K562 (cell line): Measurements from ENCODE around the gene UNC45A. TPM values are rescaled to one million over a fixed set of nuclear protein-coding genes. Genes with fewer than 3 reads are reported as not detected.
A peak's percentile ranks its signal among the peaks of the same experiment; 100 is the strongest.

ENCODE experiments used
- ARID4B ChIP-seq: sonication (generic); formaldehyde crosslinking; IDR thresholded peaks from 2 replicates; pipeline ENCODE4 v1.8.0; 2022; ENCODE audit warnings: mild to moderate bottlenecking, missing genetic modification reagents
- COPS2 ChIP-seq: fragments of 450-650 bp; conservative IDR thresholded peaks from 2 replicates; pipeline ENCODE4 v1.6.1; 2016; ENCODE audit warnings: mild to moderate bottlenecking, moderate library complexity
- EGR1 ChIP-seq: fragments of 450-650 bp; conservative IDR thresholded peaks from 2 replicates; pipeline ENCODE4 v1.6.1; 2017; ENCODE audit warnings: mild to moderate bottlenecking
- ELF4 ChIP-seq: fragments of 450-650 bp; formaldehyde crosslinking; IDR thresholded peaks from 2 replicates; pipeline ENCODE4 v1.4.0; 2022; ENCODE audit warnings: missing genetic modification characterization
- GABPB1 ChIP-seq: sonication (generic); formaldehyde crosslinking; IDR thresholded peaks from 2 replicates; pipeline ENCODE4 v1.8.0; 2022; ENCODE audit warnings: mild to moderate bottlenecking, missing genetic modification reagents
- ID3 ChIP-seq, 2 experiments: fragments of 250-450 bp in 1 of 2; fragments of 450-650 bp in 1 of 2; sonication (Bioruptor Pico) in 1 of 2; IDR thresholded peaks; 2 replicates each; pipeline versions ENCODE4 v1.6.1 to v1.8.0; 2016 to 2021; ENCODE audit warnings: mild to moderate bottlenecking in 2 of 2, moderate library complexity in 2 of 2, missing compliant biosample characterization in 1 of 2, missing genetic modification characterization in 1 of 2
- MBD2 ChIP-seq: sonication (generic); IDR thresholded peaks from 2 replicates; pipeline ENCODE4 v1.6.1; 2016; ENCODE audit warnings: low read depth, borderline replicate concordance
- NR4A1 ChIP-seq, 2 experiments: fragments of 250-450 bp in 1 of 2; fragments of 450-650 bp in 1 of 2; sonication (Bioruptor Pico) in 1 of 2; IDR thresholded peaks; 2 replicates each; pipeline versions ENCODE4 v1.4.0 to v1.6.1; 2016 to 2020; ENCODE audit warnings: mild to moderate bottlenecking in 2 of 2, missing compliant biosample characterization in 1 of 2, missing genetic modification characterization in 1 of 2, moderate library complexity in 1 of 2
- PHB ChIP-seq: fragments of 250-450 bp; sonication (Bioruptor Pico); IDR thresholded peaks from 2 replicates; pipeline ENCODE4 v1.5.0; 2021
- SAFB2 ChIP-seq: fragments of 200-400 bp; formaldehyde crosslinking; IDR thresholded peaks from 2 replicates; pipeline ENCODE4 v1.6.1; 2018; ENCODE audit warnings: borderline replicate concordance, low read length, low read depth, moderate library complexity; ENCODE audit not compliant: severe bottlenecking
- TAF15 ChIP-seq: fragments of 200-400 bp; formaldehyde crosslinking; IDR thresholded peaks from 2 replicates; pipeline ENCODE4 v1.6.1; 2017; ENCODE audit warnings: mild to moderate bottlenecking, low read depth, low read length, moderate library complexity
- TAL1 ChIP-seq: fragments of 450-650 bp; IDR thresholded peaks from 2 replicates; pipeline ENCODE4 v1.6.1; 2016; ENCODE audit warnings: mild to moderate bottlenecking
- ZNF280A ChIP-seq: fragments of 450-650 bp; IDR thresholded peaks from 2 replicates; pipeline ENCODE4 v1.6.1; 2018; ENCODE audit warnings: mild to moderate bottlenecking, low read depth; ENCODE audit not compliant: partially characterized antibody
- ZNF445 ChIP-seq: fragments of 250-450 bp; sonication (Bioruptor Pico); IDR thresholded peaks from 2 replicates; pipeline ENCODE4 v1.4.0; 2020; ENCODE audit warnings: low read depth, mild to moderate bottlenecking, moderate library complexity
- polyA plus RNA-seq, 8 experiments: library from polyadenylated mRNA; depleted of rRNA in 4 of 8; stranded (reverse) in 5 of 8; unstranded in 3 of 8; fragments of >200 nt; fragmentation: Nextera tagmentation in 2 of 8; fragmentation: Illumina TruSeq in 1 of 8; extraction: Ambion mirVana in 2 of 8; extraction: Trizol in 1 of 8; gene quantifications; 2 replicates each; pipeline versions ENCODE4 v1.2.1 to v1.2.3, GENCODE V29; 2011 to 2014; ENCODE audit warnings: inconsistent platforms in 1 of 8, missing spikeins in 1 of 8
- total RNA-seq, 7 experiments: library from RNA; depleted of rRNA in 6 of 7; stranded (reverse); fragments of >200 nt in 6 of 7; fragmentation: Illumina TruSeq in 2 of 7; extraction: Trizol in 2 of 7; gene quantifications; 2 replicates each; pipeline versions ENCODE4 v1.2.1 to v1.2.3, GENCODE V29; 2011 to 2021; ENCODE audit warnings: low replicate concordance in 1 of 7

The UNC45A gene
- total and polyA plus RNA-seq, 9 of the 15 experiments (the other 6 are each of a cell fraction or from before 2014, with no cell fraction given), result 22.4 to 79.3 (median 43.7) TPM

- TF ChIP-seq ID3 (CRISPR knock-in tag; IDR thresholded peaks at IDR 0.05), result no peak
- no peak; the same call in 1 of the 2 replicates for TF ChIP-seq ID3 (tag; IDR thresholded peaks at IDR 0.05)
- no peak for TF ChIP-seq COPS2
- peak; percentile 94 for TF ChIP-seq ARID4B (CRISPR knock-in tag)
- TF ChIP-seq EGR1, result peak; percentile 90
- peak; percentile 59 for TF ChIP-seq MBD2
- no peak for TF ChIP-seq SAFB2
- no peak for TF ChIP-seq ZNF445 (CRISPR knock-in tag)
- TF ChIP-seq NR4A1 (CRISPR knock-in tag; IDR thresholded peaks at IDR 0.05), result no peak; the same call in none of the 2 replicates
- peak; percentile 22; the same call in 1 of the 2 replicates for TF ChIP-seq NR4A1 (tag; IDR thresholded peaks at IDR 0.05)
- no peak for TF ChIP-seq TAL1
- no peak; the same call in 1 of the 2 replicates for TF ChIP-seq ELF4 (CRISPR knock-in tag)
- TF ChIP-seq TAF15, result no peak
- TF ChIP-seq PHB (CRISPR knock-in tag), result peak; percentile 19; the same call in 1 of the 2 replicates
- TF ChIP-seq GABPB1 (CRISPR knock-in tag), result peak; percentile 84
- TF ChIP-seq ZNF280A, result no peak
Observed at GRCh38 chr15:90994417-90995311, 59.6 kb downstream of the UNC45A start, which contains the start of gene PRC1 (continued).
